PFSK-1 (cell line): ENCODE results near the gene ZNF710.

Source experiments
- POLR2AphosphoS5 ChIP-seq: IDR thresholded peaks from 2 replicates; pipeline ENCODE4 v1.6.1; 2012; ENCODE audit warnings: low read depth, mild to moderate bottlenecking, control low read depth, low read length, moderate library complexity
- SIN3A ChIP-seq: IDR thresholded peaks from 2 replicates; pipeline ENCODE4 v1.6.1; 2012; ENCODE audit warnings: mild to moderate bottlenecking, low read length, moderate library complexity, borderline replicate concordance; ENCODE audit not compliant: insufficient read depth
- TAF1 ChIP-seq: IDR thresholded peaks from 2 replicates; pipeline ENCODE4 v1.6.1; 2012; ENCODE audit warnings: low read length, control low read depth, borderline replicate concordance; ENCODE audit not compliant: insufficient read depth

GRCh38 chr15:90007076-90007460 lies 5.9 kb downstream of the ZNF710 start:
- TF ChIP-seq POLR2AphosphoS5, result no peak
- no peak for TF ChIP-seq SIN3A
- no peak for TF ChIP-seq TAF1
